ENCODE results near the gene SEC31A.
A peak's percentile ranks its signal among the peaks of the same experiment; 100 is the strongest.
"Not testable (repeated sequence)": the region's sequence is repeated elsewhere in the genome, so short reads cannot be mapped to it uniquely, and the experiment has no call there.

SEC31A gene, protein sequence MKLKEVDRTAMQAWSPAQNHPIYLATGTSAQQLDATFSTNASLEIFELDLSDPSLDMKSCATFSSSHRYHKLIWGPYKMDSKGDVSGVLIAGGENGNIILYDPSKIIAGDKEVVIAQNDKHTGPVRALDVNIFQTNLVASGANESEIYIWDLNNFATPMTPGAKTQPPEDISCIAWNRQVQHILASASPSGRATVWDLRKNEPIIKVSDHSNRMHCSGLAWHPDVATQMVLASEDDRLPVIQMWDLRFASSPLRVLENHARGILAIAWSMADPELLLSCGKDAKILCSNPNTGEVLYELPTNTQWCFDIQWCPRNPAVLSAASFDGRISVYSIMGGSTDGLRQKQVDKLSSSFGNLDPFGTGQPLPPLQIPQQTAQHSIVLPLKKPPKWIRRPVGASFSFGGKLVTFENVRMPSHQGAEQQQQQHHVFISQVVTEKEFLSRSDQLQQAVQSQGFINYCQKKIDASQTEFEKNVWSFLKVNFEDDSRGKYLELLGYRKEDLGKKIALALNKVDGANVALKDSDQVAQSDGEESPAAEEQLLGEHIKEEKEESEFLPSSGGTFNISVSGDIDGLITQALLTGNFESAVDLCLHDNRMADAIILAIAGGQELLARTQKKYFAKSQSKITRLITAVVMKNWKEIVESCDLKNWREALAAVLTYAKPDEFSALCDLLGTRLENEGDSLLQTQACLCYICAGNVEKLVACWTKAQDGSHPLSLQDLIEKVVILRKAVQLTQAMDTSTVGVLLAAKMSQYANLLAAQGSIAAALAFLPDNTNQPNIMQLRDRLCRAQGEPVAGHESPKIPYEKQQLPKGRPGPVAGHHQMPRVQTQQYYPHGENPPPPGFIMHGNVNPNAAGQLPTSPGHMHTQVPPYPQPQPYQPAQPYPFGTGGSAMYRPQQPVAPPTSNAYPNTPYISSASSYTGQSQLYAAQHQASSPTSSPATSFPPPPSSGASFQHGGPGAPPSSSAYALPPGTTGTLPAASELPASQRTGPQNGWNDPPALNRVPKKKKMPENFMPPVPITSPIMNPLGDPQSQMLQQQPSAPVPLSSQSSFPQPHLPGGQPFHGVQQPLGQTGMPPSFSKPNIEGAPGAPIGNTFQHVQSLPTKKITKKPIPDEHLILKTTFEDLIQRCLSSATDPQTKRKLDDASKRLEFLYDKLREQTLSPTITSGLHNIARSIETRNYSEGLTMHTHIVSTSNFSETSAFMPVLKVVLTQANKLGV

DNA sequence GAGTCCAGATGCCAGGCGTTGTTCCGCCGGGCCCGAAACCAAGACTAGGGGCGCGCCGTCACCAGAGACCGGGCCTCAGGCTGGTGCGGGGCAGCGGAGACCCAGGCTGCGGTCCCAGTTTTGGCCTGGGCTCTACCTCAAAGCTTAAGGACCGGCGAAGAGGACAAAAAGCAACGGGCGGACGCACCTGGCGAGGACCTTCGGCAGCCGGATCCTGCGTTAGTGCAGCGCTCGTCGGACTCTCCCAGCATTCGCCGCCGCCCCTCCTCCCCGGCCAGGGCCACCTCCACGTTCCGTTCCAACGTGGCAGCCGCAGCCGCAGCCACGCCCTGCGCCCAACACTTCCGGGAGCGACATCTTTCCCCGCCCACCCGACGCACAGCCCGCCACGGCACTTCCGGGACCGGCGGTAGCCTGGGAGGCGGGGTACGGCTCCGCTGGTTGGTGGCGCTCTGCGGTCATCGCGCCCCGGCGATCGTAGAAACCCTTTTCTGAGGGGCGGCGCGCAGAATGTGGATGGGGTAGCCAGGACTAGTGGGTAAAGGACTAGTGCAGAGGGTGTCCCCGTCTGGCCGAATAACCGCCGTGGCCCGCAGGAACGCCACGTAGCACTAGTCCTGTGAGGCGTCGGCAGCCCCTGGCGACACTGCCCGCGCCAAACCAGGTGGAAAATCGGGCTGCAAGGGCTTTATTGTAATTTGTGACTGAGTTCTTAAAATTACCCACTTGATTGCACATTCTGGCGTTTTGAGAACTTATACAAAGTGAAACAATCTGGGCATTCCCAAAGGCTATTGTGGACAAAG is at the start of gene SEC31A:
TSS of gene SEC31A (minus strand) at position 253 of the 806 bp plus-strand sequence. CDS start 9,217 bp downstream, outside the sequence.
- peak; percentile 95 for DNase-seq

DNA sequence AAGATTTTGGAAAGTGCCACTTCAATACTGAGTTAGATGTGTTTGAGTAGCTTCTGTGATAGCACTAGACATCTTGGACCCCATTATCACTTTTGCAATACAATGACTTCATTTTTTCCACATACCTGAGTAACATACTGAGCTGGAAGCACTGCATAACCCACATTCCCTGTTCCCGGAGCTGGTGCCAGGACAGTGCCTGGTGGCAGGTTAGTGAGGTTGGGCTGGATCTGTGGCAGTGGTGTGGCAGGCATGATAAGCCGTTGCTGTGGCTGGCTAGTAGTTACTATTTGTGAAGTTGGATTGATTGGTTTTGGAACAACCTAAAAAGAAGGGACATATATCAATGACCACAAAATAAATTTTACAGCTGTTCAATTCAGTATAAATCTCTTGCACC is 48.5 kb upstream of the SEC31A start:
- no peak for DNase-seq

DNA sequence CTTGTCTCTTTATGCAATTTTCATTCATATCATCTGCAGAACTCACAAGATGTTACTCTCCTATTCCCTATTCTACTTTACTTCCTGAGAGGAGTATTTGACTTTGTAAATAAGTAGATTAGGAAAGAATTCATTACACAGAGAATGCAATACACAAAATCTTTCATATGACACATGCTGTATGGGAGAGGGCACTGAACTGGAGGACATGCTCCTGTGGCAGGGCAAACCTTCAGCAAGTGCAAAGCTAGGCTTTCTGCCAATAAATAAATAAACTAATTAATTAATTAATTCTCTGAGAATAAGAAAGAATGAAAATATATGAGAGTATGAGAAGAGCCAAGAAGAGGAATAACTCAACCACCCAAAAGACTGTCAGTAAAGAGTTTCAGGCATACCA is 43.5 kb upstream of the SEC31A start:
- no peak for DNase-seq

DNA sequence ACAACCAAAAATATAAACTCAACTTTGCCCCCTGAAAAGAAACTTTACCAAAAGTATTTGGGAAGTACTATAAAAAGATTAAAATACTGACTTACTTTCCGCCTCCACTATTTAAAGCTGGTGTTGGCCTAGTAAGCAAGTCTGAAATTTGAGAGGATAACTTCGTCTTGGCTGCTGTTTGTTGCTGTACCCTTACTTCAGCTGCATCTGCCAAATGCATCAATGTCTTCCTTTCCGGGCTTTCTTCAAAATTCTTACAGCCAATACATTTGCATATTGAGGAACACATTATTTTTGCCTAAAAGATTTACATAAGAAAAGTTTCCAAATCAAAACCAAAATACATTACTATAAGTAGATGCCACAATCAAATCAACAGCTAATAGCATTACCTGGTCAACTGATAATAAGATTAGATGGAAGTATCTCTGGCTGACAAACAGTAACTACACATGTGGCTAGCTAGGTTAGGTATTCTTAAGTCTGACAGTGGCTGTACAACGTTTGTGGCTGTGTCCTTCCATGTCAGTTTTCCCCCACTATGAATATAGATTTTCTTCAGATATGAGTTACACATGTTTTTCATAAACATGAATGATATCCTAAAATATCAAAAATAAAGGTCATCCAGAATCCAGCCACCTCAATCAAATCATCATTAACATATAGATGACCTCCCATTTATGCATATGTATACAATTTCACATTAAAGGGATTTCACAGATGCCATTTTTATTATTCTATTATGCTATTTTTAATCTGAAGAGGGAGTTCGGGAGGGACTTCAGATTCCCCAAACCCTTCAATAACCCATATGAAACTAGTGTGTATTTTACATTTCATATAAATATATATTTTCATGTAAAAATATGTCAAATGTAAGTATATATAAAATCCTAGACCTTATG is 40.1 kb upstream of the SEC31A start:
- DNase-seq: no peak

DNA sequence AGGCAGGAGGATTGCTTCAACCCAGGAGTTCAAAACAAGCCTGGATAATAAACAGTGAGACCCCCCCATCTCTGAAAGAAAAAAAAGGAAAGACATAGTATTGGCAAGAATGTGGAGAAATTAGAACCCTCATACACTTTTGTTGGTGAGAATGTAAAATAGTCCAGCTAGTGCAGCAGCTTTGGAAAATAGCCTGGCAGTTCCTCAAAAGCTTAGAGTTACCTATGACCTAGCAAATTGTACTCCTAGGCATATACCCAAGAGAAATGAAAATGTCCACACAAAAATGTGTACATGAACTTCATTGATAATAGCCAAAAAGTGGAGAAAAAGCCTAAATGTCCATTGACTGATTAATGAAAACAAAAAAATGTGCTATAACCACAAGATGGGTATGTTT is 30.8 kb upstream of the SEC31A start:
- DNase-seq: no peak

DNA sequence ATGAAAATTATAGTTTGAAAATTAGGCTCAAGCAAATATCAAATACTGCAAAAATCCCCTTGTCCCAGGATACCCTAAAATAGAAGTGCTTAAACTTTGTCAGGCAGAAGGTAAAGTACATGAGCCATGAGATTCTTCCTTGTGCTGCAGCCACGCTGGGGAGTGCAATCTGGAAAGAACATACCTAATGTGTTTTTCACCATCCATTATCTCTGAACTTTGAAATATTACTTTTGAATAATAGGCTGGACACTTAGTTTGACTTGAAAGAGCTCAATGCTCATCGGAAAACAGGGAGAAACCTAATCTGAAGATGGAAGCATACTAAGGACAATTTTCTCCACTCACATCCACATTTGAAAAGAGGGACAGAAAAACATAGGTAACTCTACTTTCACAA is 28.4 kb upstream of the SEC31A start:
- no peak for DNase-seq

DNA sequence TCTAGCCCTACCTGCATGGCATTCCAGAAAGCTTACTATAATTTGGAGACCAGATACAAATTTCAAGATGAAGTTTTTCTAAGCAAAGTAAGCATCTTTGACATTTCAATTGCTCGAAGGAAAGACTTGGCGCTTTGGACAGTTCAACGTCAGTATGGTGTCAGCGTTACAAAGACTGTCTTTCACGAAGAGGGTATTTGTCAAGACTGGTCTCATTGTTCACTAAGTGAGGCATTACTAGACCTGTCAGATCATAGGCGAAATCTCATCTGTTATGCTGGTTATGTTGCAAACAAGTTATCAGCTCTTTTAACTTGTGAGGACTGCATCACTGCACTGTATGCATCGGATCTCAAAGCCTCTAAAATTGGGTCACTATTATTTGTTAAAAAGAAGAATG is 27.1 kb upstream of the SEC31A start:
- DNase-seq: no peak

DNA sequence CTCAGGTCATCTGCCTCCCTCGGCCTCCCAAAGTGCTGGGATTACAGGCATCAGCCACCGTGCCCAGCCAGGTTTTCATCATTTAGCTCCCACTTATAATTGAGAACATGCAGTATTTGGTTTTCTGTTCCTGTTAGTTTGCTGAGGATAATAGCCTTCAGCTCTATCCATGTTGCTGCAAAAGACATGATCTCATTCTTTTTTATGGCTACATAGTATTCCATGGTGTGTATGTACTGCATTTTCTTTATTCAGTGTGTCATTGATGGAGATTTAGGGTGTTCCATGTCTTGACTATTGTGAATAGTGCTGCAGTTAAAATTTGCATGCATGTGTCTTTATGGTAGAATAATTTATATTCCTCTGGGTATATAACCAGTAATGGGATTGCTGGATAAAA is 23.0 kb upstream of the SEC31A start:
- not testable (repeated sequence) for DNase-seq

DNA sequence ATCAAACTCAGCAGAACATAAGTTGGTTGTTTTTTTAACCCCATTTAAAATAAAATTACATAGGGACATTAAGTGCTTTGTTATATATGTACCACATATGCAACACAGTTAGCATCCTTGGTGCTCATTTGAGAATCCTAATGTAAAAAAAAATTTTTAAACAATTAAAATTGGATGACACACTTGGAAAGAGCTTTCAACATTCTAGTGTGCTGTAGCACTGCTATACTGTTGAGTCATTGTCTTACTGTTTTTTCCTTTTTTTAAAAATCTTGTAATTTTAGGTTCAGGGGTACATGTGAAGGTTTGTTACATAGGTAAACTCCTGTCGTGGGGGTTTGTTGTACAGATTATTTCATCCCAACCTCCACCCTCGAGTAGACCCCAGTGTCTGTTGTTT is 22.4 kb upstream of the SEC31A start:
- no peak for DNase-seq

DNA sequence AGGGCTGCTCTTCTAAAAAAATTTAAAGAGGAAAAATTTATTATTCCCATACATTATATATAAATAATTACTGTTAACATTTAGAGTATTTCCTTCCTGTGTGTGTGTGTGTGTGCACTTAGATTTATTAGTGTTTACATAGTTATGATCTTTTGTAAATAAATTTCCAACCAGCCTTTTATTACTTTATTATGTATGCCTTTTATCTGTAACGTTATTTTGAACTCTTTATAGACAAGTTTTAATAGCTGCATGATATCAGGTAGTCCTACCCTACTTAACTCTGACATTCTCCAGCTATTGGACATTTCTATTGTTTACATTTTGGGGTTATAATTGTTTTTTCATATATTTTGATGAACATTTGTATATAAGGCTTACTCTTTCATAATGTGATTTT is 18.4 kb upstream of the SEC31A start:
- no peak for DNase-seq

DNA sequence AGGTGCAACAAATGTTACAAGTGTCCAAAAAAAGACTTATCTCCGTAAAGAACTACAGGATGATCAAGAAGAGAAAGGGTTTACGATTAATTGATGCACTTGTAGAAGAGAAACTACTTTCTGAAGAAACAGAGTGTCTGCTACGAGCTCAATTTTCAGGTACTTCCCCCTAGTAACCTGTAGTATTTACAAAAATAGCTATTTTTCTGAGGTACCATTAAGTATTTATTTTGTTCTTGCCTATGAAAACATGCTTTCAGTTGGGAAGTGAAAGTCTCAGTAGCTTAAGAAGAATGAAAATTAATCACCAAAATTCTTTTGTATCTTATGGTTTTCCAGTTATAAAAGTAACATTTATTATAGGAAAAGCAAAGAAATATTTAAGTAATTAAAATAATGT is 15.5 kb upstream of the SEC31A start:
- no peak for DNase-seq

DNA sequence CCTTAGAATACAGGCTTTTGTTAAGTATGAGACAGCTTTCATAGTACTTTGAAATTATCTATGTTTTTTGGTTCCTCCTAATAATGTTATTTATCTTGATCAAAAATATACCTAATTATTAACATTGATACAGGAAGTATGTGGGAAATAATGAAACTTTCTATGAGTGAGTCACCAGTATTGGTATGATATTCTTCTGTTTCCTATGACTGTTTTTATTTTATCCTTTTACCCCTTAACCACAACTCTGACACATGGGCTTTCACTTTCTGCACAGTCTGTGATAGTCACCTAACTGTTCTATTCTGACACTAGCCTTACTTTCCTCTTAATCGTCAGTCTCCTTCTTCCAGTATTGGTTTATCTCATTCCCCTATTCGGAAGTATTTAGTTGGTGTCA is 14.3 kb upstream of the SEC31A start:
- DNase-seq: no peak

DNA sequence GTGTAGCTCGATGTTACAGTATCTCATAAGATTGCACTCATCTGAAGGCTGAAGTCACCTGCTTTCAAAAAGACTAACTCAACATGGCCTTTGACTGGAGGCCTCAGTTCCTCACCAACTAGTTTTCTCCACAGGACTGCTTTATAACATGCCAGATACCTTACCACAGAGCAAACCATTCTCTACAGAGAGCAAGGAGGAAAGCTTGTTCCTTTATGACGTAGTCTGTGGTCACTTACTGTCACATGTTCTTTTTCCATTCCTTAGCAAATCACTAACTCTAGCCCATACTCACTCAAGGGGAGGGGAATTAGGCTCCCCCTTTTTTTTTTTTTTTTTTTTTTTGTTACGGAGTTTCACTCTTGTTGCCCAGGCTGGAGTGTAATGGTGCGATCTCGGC is 12.8 kb upstream of the SEC31A start:
- no peak for DNase-seq

DNA sequence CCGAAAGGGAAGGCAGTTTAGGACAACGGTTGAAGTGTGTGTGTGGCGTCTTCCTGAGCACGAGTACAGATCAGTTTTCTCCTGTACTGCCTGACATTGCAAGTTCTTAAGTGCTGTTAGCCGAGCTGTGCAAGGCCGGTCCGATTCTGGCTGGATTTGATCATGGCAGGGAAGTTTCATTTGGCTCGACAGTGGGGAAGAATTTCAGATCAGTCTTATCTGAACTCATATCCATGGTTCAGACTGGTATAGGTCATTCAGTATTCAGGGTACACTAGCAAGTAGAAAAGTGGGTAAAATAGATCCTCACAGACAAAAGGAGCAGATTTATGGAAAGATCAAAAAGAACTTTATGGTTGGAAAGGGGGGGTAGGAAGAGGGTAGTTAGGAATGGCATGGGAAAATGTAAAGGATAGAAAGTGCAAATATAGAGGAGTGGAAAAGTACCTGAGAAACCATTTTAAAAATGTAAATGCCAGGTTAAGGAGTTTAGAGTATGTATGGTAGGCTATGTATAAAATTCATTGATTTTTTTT is 10.3 kb upstream of the SEC31A start:
- no peak for DNase-seq

DNA sequence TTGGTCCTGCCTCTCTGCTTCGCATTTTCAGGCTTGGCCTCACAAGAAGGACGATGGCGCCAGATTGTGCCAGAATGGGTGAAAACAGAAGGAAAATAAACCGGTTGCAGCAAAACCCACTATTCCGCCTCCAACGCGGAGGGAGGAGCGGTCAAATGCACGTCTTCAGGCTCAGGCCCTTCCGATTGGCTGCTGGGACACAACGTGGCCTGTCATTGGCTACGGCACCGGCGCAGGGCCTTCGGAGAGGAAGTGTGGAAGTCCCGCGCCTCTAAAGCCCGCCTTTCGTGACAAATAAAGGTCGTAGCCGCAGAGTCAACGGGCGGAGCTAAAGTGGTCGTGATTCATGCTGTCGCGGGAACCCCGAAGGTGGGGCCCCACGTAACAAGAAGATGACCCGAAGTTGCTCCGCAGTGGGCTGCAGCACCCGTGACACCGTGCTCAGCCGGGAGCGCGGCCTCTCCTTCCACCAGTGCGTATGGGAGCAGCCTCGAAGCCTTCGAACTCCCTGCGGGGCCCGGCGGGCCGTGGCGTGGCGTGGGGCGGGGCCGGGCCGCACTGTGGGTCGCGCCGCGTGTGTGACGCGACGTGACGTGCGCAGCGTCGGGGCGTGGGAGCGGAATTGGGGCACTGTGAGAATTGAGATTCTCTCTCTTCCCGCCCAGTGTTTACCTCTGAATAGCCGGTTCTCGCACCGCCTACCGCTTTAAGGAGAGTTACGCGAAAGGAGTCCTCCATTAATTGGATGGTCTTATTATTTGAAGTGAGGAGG is 9.6 kb upstream of the SEC31A start, which contains the start of gene THAP9:
TSS of gene THAP9 (plus strand) at position 325 of the 772 bp plus-strand sequence. CDS start at position 393, 68 bp downstream.
- DNase-seq: peak; percentile 99

DNA sequence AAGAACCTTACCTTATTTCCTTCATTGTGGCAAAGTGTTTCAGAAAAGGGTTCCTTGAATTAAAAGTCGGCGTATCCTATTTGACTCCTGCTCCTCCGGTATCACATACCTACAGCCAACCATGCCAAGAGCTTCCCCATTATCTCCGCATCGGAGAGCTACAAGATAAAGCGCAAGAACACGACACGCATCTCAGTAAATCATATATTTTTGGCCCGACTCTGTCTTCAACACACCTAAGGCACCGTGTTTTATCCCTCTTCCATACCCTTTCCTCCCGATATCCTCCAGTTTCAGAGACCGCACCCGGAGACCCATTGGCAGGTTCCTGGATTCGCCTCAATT is 9.1 kb upstream of the SEC31A start:
- DNase-seq: peak; percentile 48

DNA sequence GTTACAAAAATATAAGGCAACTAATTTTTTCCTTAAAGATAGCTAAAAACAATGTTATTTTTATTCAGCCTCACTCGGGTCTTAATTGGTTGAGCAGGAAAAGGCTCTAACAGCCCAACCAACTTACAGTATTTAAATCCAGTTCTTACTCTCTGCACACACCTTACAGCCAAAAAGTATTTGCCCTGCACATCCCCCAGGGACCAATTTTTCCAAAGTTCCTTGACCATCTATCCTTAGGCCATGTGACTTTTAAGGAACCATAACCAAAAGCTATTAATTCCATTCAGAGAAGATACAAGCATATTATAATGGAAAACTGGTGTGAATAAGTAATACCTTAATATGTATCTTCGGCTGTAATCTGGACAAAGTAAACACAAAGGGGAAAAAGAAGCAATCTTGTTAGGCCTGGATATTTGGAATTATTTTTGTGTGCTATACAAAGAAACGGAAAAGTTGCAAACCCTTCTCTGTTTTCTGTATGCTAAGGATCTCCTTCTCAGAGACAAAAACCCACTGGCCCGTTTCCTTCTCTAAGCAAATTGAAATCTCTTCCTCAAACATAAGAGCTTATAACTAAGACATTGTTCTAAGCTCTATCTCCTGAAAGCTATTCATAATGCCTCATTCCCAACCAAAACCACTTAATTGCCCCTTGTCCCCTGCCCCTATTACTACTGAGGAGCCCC is 8.6 kb upstream of the SEC31A start:
- no peak for DNase-seq

DNA sequence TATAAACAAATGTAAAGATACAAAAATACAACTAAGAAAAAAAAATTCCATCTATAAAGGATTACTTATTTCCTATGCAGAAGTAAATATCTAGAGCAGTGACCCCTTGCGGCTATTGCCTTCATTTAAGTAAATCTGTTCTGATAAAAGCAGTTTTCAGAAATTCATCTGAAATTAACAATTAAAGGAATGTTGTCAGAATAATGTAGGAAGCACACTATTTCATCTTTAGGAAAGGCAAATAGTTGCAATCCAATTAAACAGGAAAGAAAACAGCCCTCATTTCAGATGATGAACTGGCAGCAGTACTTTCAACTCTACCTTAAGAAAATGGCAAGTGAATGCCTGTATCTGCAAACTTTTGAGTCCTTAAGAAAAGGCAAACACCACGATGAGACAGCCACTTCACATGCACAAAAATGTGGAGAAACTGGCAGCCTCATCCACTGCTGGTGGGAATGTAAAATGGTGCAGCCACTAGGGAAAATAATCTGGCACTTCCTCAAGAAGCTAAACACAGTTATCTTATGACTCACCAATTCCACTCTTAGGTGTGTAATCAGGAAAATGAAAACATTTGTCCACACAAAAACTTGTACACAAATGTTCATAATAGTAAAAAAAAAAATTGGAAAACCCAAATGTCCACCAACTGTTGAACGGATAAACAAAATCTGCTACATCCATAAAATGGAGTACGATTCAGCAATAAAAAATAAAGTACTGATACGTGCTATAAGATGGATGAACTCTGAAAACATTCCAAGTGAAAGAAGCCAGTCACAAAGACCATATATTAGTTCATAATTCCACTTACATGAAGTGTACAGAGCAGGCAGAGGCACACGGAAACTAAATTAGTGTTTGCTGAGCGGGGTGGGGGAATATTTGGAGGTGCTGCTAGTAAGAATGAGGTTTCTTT is 7.6 kb upstream of the SEC31A start:
- DNase-seq: no peak
